Cardiac muscle cell (in vitro differentiated cells and primary cell): ENCODE measurements around the gene PIN1. TPM values are rescaled to one million over a fixed set of nuclear protein-coding genes. Genes with fewer than 3 reads are reported as not detected.

Experiments used
- DNase-seq, 2 donors: peaks; one replicate each; pipeline versions ENCODE4 v3.0.0 to v3.0.0-alpha.2; 2010 to 2017; ENCODE audit warnings: low read depth in 1 of 2, low spot score in 1 of 2
- H3K27ac ChIP-seq: fragments of 200-600 bp; sonication (generic); 2 replicates; pipeline ENCODE4 v1.5.1; 2016
- H3K27me3 ChIP-seq: fragments of 200-600 bp; sonication (generic); 2 replicates; pipeline ENCODE4 v1.6.0; 2016; ENCODE audit warnings: control low read depth
- H3K36me3 ChIP-seq: fragments of 200-600 bp; sonication (generic); 2 replicates; pipeline ENCODE4 v1.5.1; 2016; ENCODE audit warnings: control low read depth
- H3K4me1 ChIP-seq: fragments of 200-600 bp; sonication (generic); 2 replicates; pipeline ENCODE4 v1.8.1; 2017; ENCODE audit warnings: low read depth, mild to moderate bottlenecking, mixed run types
- H3K4me3 ChIP-seq: fragments of 200-600 bp; sonication (generic); 2 replicates; pipeline ENCODE4 v1.5.1; 2016; ENCODE audit warnings: mild to moderate bottlenecking
- H3K9me3 ChIP-seq: fragments of 200-600 bp; sonication (generic); 2 replicates; pipeline ENCODE4 v1.5.1; 2017; ENCODE audit warnings: low read depth, mild to moderate bottlenecking, control low read depth
- polyA plus RNA-seq: library from polyadenylated mRNA; unstranded; fragments of >200 nt; fragmentation: Nextera tagmentation; extraction: Ambion mirVana; gene quantifications from 2 replicates; pipeline ENCODE4 v1.2.1, GENCODE V29; 2016
- total RNA-seq: library from RNA; depleted of rRNA; stranded (reverse); fragments of >200 nt; gene quantifications from 2 replicates; pipeline ENCODE4 v1.2.3, GENCODE V29; 2016
- TF ChIP-seq, protein P1 (sequence below): IDR thresholded peaks from 2 replicates; pipeline ENCODE4 v1.5.1; 2012; ENCODE audit warnings: low read depth, mild to moderate bottlenecking, low read length

The PIN1 gene
- total and polyA plus RNA-seq, 2 experiments from 2014 or later, result 221 to 309 TPM

DNA sequence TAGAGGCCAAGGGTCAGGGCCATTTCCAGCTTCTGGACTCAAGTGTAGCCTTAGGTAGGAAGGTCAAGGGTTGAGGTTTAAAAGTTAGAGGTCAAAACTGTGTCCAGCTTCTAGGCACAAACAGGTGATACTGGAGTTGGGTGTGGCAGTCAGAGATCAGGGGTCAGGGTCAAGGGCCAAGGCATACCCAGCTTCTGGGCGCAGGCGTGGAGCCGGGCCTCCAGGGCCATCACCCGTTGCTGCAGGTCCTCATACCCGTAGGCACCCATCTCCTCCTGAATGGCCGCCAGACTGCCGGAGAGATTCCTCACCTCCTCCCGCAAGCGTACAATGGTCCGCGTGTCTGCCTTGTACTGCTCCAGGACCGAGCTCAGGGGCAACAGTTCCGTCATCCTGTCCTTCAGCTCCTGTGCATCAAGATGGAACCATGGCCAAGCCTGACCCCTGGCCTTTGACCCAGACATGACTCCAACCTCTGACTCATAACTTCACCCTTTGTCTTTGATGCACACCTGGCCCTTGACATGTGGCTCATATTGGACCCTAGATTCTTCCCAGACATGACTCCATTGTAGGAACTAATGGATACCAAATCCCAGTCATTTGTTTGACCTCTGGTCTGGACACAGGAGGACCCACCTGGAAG lies 22.1 kb downstream of the PIN1 start:
- Histone ChIP-seq H3K4me1 (no peaks in the 10 kb centered on the region), H3K36me3 (no peaks in the 10 kb centered on the region), H3K9me3 (no peaks in the 10 kb centered on the region), H3K27ac (no peak overlapping the region), H3K4me3 (no peak overlapping the region), H3K27me3 (no peaks in the 10 kb centered on the region)
- DNase-seq, result no peak
- TF ChIP-seq, protein P1, sequence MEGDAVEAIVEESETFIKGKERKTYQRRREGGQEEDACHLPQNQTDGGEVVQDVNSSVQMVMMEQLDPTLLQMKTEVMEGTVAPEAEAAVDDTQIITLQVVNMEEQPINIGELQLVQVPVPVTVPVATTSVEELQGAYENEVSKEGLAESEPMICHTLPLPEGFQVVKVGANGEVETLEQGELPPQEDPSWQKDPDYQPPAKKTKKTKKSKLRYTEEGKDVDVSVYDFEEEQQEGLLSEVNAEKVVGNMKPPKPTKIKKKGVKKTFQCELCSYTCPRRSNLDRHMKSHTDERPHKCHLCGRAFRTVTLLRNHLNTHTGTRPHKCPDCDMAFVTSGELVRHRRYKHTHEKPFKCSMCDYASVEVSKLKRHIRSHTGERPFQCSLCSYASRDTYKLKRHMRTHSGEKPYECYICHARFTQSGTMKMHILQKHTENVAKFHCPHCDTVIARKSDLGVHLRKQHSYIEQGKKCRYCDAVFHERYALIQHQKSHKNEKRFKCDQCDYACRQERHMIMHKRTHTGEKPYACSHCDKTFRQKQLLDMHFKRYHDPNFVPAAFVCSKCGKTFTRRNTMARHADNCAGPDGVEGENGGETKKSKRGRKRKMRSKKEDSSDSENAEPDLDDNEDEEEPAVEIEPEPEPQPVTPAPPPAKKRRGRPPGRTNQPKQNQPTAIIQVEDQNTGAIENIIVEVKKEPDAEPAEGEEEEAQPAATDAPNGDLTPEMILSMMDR, result no peak

DNA sequence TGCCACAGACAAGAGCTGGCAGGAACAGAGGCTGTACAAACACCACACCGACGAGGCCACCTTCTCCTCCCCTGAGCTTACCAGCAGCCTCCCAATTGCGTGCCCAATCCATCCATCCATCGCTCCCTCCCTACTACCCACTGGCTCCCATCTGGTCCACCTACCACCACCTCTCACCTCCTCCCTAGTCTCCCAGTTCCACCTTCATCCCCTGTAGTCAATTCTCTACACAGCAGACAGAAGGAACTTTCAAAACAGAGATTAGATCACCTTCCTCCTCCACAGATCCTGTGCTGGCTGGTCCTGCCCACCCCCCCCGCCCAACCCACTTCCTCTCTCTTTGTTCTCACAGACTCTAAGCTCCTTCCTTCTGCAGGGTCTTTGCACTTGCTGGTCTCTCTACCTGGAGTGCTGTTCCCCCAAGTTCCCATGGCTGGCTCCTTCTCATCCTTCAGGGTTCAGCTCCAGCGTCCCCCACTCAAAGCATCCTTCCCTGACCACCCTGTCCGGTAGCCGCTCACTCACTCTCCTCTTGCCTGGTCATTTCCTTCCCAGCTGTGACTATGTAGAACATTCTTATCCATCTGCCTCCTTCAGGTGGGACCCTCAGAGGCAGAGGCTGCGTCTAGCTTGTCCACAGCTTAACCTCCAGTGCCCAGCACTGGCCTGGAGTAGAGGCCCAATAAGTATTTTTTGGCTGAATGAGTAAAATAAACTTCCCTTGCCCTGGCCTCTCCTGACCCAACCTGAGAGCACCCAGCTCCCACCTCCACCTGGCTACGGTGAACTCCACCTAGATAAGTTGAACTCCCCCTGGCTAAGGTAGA lies 23.0 kb downstream of the PIN1 start:
- Histone ChIP-seq H3K36me3 (no peaks in the 10 kb centered on the region), H3K9me3 (no peaks in the 10 kb centered on the region), H3K4me3 (no peak overlapping the region), H3K27ac (no peak overlapping the region), H3K4me1 (no peaks in the 10 kb centered on the region), H3K27me3 (no peaks in the 10 kb centered on the region)
- DNase-seq, result no peak
- TF ChIP-seq, protein P1, result no peak

DNA sequence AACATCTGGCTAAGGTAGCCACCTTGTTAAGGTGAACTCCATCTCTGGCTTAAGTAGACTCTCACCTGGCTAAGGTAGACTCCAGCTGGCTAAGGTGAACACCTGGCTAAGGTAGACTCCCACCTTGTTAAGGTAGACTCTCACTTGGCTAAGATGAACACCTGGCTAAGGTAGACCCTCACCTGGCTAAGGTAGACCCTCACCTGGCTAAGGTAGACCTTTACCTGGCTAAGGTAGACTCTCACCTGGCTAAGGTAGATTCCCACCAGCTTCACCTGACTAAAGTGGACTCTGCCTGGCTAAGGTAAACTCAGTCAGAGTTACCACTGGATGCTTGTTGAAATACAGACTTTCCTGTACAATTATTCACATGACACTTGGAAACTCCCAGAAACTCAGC lies 23.6 kb downstream of the PIN1 start:
- no peak overlapping the region for H3K27ac ChIP-seq
- no peaks in the 10 kb centered on the region for H3K36me3 ChIP-seq
- TF ChIP-seq, protein P1, result no peak
- no peaks in the 10 kb centered on the region for H3K27me3 ChIP-seq
- no peaks in the 10 kb centered on the region for H3K9me3 ChIP-seq
- no peak overlapping the region for H3K4me3 ChIP-seq
- H3K4me1 ChIP-seq, result no peaks in the 10 kb centered on the region
- DNase-seq, result no peak

DNA sequence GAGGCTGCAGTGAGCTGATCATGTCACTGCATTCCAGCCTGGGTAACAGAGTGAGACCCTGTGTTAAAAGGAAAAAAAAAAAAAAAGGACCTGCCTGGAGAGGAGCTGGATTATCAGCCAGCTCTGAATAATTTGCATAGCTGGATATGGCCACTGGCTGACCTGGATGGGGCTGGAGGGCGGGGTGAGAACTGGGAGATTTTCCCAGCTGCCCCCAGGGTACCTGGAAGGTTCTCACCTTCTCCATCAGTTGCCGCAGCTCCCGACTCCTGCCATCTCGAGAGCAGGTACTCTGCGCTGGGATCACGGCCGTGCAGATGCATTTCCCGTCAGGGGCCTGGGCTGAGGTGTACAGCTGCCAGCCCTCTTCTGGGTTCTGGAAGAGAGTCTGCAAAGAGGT lies 25.3 kb downstream of the PIN1 start:
- H3K4me3 ChIP-seq, result no peak overlapping the region
- no peaks in the 10 kb centered on the region for H3K36me3 ChIP-seq
- H3K27ac ChIP-seq, result no peak overlapping the region
- H3K27me3 ChIP-seq, result no peaks in the 10 kb centered on the region
- no peaks in the 10 kb centered on the region for H3K4me1 ChIP-seq
- TF ChIP-seq, protein P1, result no peak
- no peaks in the 10 kb centered on the region for H3K9me3 ChIP-seq
- no peak for DNase-seq

DNA sequence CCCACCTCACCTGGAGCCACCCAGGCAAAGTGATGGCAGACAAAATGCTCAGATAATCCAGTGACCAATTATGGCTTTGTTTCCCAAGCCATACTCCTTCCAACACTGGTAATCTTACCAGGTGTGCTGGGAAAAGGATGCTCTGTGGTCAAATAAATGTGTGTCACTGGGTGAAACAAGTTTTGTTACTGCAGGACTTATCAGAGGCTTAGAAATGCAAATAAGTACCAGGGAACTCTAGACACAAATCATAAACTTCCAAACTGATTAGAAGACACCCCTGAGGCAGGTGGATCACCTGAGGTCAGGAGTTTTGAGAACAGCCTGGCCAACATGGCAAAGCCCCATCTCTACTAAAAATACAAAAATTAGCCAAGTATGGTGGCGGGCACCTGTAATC lies 26.4 kb downstream of the PIN1 start:
- Histone ChIP-seq H3K27ac (no peak overlapping the region), H3K4me3 (no peak overlapping the region), H3K36me3 (no peaks in the 10 kb centered on the region), H3K4me1 (no peaks in the 10 kb centered on the region), H3K9me3 (no peaks in the 10 kb centered on the region), H3K27me3 (no peaks in the 10 kb centered on the region)
- no peak for DNase-seq
- TF ChIP-seq, protein P1, result no peak
